GM18519 (cell line): Measurements from ENCODE around the gene ASGR2.
"Not testable (repeated sequence)": the region's sequence is repeated elsewhere in the genome, so short reads cannot be mapped to it uniquely, and the experiment has no call there.

ENCODE experiments used
- ATAC-seq: cut with Tn5 transposase; IDR thresholded peaks from one replicate; pipeline ENCODE4 v1.9.1; 2021; ENCODE audit warnings: mild to moderate bottlenecking, moderate library complexity; ENCODE audit not compliant: unreplicated experiment, low FRiP score

Gene ASGR2, protein sequence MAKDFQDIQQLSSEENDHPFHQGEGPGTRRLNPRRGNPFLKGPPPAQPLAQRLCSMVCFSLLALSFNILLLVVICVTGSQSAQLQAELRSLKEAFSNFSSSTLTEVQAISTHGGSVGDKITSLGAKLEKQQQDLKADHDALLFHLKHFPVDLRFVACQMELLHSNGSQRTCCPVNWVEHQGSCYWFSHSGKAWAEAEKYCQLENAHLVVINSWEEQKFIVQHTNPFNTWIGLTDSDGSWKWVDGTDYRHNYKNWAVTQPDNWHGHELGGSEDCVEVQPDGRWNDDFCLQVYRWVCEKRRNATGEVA

DNA sequence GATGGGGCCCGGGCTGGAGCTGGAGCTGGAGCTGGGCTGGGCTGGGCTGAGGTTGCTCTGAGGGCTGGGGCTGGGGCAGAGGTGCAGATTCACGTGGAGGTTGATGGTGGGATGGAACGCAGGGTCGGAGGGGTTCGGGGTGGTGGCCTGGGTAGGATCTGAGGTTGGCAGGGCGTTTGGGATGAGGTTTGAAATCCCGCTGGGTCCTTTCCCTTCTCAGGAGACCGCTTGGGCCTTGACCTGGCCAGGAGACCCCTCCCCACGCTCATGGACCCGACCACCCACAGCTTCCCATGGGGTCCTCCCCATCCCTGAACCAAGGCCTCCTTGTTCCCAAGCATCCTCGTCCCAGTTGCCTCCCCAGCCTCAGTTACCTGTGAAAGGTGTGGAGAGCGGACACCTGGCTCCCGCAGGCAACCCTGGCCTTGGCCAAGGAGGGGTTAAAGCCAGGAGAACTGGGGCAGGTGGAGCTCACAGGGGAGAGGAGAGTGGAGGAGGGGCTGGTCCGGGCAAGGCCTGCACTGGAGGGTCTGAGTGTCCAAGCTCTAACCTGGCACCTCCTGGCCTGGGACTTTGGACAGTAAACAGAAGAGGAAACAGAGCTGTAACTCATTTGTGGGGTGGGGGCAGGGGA, at the start of gene ASGR2:
TSS of gene ASGR2 (minus strand) at position 582 of the 634 bp plus-strand sequence. CDS start 582 bp downstream, outside the sequence.
- ATAC-seq = no peak

DNA sequence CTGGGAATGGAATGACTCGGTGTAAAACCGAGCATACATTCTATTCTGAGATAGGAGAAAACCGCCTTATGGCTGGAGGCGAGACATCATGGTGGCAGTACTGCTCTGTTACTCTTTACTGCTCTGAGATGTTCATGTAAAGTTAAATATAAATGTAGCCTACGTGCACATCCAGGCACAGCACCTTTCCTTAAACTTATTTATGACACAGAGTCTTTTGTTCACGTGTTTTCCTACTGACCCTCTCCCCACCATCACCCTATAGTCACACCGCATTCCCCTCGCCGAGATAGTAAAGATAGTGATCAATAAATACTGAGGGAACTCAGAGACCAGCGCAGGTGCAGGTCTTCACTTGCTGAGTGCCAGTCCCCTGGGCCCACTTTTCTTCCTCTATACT, 44.9 kb upstream of the ASGR2 start:
- ATAC-seq = not testable (repeated sequence)

DNA sequence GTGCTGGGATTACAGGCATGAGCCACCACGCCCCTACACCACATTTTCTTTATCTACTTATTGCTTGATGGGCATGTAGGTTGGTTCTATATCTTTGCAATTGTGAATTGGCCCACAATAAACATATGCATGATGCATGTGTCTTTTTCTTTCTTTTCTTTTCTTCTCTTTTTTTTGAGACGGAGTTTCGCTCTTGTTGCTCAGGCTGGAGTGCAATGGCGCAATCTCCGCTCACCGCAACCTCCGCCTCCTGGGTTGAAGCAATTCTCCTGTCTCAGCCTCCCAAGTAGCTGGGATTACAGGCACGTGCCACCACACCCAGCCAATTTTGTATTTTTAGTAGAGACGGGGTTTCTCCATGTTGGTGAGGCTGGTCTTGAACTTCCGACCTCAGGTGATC, 43.8 kb upstream of the ASGR2 start:
- ATAC-seq = not testable (repeated sequence)

DNA sequence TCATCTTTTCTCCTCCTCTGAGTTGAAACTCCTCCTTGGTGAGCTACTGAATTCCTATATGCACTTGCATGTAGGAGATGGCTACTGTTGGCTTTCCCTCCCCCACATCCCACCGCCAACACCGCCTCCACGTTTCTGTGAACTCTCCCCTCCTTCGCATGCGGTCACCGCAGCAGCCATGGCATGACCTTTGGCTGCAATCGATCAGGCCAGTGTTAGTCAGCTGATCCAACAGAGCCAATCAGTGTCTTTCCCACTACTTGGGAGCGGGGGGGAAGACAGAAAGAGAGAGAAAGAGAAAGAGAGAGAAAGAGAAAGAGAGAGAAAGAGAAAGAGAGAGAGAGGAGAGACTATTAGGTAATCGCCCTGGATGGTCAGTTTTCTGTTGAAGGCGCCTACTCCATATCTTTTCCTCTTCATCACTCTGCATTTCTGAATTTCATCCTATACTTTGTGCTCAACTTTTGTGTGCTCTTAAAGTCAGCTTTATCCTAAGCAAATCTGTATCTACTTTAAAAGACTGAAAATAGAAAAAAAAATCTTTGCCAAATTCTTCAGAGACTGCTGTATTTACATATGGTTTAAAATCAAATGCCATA, 41.8 kb upstream of the ASGR2 start:
- ATAC-seq = no peak

DNA sequence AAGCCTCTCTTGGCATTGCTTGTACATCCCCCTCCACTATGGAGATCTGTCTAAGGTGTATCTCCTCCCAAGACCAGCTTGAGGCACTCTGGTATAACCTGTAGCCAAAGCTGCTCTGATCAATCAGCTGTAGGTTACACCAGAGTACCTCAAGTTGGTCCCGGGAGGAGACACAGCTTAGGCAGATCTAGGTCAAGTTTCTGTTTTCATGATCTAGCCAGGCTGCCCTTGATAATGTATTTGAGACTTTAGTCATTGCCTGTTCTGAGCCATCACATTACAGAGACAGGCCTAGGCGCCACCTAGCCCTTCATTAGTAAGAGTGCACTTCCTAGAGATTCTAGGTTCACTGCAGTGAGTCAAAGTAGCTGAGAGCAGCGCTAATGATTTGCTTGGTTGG, 33.1 kb upstream of the ASGR2 start:
- ATAC-seq = no peak

DNA sequence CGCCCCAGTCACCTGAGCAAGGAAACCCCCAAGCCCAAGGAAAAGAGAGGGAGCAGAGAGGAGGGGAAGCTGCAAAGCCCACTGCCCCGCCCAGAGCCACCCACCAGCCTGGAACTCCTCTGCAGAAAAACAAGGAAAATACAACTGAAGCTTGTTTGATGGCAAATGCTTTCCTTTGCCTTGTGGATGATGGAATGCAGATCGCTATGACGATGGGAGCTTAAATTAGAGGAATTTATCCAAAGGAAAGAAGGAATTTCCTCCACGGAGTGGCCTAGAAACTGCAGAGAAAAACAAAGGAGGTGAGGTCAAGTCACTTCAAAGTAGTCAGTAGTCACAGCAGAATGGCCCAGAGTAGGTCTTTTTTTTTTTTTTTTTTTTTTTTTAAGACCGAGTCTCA, 31.5 kb upstream of the ASGR2 start:
- no peak for ATAC-seq

DNA sequence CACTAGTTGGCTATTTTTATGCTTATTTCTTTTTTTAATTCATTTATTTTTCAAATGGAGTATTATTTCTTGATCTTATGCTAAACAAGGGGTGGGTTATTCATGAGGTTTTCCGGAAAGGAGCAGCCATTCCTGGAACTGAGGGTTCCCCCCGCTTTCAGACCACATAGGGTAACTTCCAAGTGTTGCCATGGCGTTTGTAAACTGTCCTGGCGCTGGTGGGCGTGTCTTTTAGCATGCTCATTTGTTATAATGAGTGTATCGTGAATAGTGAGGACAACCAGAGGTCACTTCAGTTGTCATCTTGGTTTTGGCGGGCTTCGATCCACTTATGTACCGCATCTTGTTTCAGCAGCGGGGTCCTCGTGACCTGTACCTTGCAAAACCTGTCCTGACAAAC, 29.6 kb upstream of the ASGR2 start:
- ATAC-seq = no peak

DNA sequence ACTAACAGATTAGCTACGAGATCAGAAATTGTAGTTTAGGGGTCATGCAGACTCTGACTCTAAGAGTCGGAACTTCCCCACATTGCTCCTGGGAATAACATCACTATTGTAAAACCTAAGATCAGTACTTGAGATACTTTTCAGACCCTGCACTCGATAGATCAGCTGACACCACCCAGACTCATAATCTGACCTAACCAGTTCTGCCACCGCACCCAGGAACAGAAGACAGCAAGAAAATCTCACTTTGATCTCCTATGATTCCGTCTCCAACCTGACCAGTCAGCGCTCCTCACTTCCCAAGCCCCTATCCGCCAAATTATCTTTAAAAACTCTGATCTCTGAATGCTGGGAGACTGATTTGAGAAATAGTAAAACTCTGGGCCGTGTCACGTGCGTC, 27.2 kb upstream of the ASGR2 start:
- no peak for ATAC-seq

DNA sequence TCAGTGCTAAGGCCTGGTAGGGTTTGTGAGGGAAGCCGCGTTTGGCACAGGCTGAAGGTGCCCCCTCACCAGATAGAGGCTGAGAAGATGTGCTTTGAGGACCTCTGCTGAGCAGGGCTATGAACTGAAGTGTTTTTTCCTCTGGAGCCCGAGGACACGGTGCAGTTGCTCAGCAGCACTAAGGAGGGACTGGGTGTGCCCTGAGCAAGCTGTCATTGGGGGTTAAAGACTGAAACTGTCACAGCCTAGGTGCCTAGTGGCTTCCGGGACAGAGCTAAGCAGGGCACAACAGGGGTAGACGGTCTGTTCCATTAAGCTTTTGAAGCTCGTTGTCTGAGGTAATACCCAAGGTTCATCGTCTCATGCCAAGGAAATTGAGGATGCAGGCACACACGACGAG, 24.8 kb upstream of the ASGR2 start:
- ATAC-seq = no peak

DNA sequence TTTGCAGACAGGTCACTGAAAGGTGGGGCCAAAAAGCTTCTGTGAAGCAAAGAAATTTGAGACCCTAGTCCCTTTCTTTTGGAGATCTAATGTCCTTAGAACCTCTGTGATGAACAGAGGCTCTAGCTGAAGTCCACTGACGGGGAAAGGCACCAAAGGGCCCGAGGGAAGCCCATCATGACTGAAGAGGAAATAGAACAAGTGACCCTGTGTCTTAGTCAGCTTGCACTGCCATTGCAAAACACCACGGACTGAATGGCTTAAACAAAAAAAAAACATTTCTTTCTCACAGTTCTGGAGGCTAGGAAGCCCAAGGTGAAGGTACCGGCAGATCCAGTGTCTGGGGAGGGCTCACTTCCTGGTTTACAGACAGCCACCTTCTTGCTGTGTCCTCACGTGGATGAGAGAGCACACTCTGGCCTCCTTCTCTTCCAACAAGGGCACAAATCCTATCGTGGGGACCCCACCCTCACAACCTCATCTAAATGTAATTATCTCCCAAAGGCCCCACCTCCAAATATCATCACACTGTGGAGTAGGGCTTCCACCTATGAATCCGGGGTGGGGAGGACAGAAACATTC, 24.3 kb upstream of the ASGR2 start:
- no peak for ATAC-seq

DNA sequence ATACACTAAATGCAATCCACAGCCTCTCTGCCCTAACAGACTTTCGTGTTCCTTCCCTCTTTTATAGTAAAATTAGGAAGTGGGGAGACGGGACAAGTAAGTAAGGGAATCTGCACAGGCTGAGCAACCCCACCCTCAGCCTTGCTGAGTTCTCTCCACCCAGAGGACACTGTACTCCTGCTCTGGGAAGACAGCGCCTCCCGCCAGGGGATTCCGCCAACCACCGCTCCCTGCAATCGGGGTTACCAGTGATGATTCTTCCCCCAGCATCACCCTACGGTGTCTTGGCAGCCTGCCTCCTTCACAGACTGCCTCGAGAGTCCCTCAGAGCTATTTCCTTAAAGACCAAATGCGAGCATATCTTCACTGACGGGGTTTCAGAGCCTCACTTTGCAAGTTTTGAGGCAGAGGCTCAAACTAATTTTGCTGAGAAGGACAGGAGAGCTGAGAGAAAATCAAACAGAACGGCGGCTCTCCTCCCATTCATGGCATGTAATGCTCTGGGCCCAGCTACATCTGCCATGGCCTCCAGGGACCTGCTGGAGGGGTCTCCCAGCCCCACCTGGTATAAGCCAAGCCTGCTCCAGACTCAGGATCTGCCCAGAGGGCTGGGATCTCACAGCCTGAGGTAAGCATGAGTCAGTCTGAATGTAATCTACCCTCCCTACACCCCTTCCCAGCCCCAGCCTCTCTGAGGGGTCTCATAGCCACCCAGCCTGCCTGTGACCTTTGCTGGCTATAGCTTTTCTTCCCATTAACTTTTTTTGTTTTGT, 22.7 kb upstream of the ASGR2 start:
- ATAC-seq = no peak

DNA sequence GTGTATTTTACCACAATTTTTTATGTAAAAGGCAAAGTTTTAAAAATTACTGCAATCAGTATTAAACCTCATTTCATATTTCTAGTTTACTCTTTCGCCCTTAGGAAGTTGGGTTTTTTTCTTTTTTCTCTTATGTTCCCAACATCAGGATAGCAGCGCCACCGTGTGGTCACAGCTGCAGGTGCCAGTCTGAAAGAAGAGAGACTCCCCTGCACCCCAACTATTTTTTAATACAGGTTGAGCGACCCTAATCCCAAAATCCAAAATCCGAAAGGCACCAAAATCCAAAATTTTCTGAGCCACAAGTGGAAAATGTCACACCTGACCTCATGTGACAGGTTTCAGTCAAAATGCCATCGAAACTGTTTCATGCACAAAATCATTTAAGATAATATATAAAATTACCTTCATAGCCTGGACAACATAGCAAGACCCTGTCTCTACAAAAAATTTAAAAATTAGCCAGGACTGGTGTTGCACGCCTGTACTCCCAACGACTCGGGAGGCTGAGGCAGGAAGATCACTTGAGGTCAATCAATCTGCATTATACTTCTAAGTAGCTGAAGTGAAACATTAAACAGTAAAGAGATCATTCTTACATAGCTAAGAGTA, 21.8 kb upstream of the ASGR2 start:
- ATAC-seq = no peak

DNA sequence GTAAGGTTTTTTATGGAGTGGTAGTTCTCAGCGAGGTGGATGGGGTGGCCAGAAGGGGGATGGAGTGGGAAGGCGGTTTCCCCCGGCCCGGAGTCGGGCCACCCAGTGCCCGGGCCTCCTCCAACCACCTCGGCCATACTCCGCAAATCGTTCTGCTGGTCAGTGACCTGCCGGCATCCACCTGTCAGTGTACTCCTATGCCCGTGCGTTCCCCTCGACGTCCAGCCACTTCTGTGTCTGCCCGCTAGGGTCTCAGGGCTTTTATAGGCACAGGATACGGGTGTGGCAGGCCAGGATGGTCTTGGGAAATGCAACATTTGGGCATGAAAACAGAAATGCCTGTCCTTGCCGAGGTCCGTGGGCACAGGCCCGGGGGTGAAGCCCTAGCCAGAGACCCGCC, 19.3 kb upstream of the ASGR2 start:
- ATAC-seq = no peak

DNA sequence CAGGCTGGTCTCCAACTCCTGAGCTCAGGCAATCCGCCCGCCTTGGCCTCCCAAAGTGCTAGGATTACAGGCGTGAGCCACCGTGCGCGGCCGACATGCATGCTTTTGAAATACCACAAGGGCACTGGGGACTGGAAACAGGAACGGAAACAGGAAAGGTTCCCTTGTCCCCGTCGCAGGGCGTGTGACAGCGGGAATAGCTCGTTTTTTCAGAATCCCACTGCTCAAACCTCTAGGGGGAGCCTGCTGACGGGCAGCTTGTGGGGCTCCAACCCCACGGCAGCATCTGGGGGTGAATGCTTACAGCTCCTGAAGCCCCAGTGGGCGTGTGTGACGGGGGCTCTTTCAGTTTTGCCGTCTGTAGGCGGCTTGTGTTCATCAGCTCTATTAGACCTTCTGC, 18.8 kb upstream of the ASGR2 start:
- no peak for ATAC-seq

DNA sequence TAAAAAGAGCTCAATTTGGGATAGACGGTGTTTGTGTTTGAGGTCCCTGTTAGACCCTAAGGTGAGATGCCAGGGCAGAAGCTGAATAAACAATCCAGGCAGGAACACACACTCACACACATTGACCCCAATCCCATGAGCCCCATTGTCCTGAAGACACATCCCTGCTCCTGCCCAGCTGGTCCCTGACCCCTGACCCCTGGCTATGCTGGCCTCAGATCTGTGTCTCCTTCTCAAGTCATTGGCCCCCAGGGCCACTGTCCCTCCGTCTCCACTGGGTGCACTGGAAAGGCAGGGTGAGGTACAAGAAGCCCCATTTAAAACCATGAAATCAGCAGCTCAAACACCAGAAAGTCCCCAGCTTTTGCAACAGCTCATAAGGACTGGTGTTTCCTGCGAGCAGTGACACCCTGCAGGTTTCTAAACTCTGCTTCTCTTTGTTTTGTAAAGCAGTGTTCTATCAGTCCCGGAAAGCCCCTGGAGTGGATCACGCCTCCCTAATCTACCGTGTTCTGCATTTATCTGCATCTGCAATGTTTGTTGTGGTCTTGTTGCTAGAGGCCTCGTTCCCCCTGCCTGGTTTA, 18.0 kb upstream of the ASGR2 start:
- ATAC-seq = no peak

DNA sequence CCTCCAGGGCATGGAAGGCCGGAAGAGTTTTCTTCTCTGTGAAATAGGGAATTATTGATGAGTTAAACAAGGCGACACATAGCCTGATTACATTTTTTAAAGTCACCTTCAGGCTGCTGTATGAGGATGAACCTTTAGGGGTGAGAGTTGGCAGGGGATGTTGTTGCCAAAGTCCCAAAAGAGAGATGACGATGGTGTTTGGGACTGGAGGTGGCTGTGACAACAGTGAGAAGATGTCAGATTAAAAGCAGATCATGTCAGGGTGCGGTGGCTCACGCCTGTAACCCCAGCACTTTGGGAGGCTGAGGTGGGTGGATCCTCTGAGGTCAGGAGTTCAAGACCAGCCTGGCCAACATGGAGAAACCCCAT, 16.8 kb upstream of the ASGR2 start:
- no peak for ATAC-seq

DNA sequence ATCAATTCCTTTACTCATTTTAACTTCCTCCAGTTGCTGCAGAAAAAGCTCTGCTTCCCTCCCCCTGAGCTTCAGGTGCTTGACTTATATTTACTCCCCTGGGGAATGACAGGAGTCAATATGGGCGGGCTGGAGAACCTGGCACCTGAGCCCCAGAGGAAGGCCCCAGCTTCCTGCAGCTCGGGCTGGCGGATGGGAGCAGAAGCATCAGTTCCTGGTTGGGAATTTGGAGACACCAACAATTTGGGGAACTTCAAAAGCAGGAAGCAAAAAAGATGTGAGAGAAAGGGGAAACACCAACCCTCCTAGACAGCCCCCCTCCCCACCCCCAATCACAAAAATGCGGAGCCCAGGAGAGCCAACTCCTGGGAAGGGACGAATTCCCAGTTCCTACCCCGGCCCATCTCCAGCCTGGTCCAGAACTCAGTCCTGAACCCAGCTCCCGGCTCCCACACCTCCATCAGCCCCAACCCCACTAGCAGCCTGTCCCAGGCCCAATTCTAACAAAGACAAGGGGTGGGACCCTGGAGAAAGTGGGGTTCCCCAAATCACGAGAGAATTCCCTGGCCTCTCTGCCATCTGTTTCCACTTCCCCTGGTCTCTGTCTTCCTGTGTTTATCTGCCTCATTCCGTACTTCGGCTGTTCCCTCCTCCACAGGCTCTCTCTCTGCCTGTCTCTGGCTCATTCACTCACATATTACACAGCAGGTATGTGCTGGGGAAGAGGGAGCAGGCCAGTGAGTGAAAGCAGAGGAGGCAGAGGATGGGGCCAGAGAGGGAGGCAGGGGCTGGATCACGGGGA, 16.2 kb upstream of the ASGR2 start:
- ATAC-seq = no peak

DNA sequence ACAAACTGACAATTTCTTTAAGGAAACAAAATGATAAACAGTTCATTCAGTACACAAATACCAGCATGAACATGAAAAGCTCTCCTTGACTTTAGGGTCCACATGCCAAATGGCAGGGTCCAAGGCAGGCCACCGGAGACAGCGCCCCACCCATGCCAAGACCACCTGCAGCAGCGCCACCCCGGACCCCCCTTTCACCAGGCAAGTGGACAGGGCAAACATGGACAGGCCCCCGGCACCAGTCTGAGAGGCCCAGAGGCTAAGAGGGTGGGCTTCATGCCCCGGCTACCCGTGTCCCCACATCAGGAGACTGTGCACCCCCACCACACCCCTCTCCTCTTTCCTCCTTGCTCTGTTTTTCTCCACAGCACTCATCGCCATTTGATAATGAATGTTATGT, 14.7 kb upstream of the ASGR2 start:
- no peak for ATAC-seq

DNA sequence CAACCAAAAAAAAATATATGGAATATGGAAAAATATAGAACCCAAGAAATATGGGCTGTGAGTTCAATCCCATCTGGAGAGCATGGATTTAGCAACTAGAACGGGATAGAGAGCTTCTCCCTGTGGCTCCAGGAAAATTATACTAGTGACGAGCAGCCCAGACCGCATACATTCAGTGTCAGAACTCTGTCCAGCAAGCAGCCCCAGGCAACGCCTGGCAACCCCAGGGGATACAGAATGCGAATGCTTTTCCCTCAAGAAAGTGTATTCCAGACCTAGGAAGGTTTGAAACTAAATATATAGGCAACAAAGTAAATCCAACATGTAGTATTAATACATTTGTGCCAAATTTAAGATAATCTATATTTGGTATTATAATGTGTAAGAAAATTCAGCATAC, 13.5 kb upstream of the ASGR2 start:
- no peak for ATAC-seq
